Activated CD8-positive, alpha-beta memory T cell treated with anti-CD3 and anti-CD28 coated beads for 48 hours (primary cell): ENCODE data around the gene KCNH1.

Source experiments
- DNase-seq, 3 experiments: peaks; one replicate each; pipeline ENCODE4 v3.0.0-alpha.2; 2020; ENCODE audit warnings: low read depth in 2 of 3, low spot score in 2 of 3

The KCNH1 gene

DNA sequence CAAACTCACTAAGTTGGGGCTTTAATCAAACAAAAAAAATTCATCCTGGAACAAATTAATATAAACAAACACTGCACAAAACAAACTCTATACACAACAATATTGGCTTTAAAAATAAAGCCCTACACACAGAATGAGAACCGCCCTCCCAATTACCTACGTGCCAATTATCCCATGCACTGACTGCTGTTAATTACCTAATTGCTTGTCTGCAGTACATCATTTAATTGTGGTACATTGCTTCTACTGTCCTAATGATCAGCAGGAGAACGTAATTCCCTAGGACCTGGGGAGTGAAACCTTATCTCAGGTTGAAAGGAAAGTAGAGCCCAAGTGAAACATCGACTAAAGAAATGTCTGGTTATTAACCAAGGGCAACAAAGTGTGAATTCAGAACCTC is 364.5 kb downstream of the KCNH1 start:
- no peak for DNase-seq

DNA sequence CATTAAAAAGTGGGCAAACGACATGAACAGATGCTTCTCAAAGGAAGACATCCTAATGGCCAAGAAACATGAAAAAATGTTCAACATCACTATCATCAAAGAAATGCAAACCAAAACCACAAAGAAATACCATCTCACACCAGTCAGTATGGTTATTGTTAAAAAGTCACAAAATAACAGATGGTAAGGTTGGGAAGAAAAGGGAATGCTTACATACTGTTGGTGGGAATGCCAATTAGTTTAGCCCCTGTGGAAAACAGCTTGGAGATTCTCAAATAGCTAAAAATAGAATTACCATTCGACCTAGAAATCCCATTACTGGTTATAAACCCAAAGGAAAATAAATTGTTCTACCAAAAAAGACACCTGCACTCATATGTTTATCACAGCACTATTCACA is 369.4 kb downstream of the KCNH1 start:
- no peak for DNase-seq

DNA sequence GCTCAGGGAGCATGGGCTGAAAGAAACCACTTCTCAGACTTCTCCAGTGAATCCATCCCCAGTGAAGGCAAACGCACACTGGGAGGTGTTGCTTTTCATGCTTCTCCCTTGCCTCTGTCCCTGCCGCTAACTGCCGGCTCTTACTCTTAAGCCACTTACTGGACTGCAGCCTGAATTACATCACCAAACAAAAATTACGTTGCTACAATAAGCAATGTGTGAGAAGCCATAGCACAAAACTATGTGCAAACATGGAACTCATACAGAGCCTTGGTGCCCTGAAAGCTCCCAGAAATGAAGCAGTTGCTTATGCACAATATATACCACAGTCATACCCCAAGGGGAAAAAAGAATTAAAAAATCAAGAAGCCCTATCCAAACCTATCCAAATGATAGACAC is 375.2 kb downstream of the KCNH1 start:
- DNase-seq: no peak

DNA sequence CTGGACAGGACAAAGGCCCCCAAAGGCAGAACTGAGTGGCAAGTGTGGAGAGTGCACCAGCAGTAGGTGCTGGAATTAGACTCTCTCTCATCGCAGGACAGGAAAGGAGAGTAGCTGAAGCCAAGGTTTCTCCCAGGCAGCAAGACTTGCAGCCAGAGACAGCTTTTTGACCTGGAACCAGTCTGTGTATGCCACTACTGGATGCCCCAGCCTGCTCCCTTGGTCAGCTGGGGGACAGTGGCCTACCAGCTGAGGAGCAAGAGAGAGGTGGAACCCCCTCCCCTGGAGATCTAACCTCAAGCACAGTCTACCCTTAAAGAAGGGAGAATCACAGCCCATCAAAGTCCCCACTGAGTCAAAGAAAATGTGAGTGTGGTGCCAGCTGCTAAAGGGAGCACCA is 375.7 kb downstream of the KCNH1 start:
- DNase-seq: no peak

DNA sequence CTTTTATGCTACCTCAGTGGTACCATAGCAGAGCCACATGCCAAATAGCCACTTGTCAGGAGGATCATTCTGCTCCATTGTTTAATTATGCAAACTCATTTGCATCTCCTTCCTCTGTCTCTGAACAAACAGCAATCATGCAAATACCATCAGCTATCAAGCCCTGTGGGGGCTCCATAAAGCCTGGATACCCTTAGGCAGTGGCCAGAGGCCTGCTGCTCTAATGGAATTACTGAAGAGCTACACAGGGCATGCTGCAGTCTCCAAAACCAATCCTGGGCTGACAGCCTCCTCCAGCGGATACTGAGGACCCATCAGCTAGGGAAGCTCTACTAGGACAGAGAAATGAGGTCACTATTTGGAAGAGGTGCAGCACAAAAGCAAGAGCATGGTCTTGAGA is 376.3 kb downstream of the KCNH1 start:
- DNase-seq: no peak

DNA sequence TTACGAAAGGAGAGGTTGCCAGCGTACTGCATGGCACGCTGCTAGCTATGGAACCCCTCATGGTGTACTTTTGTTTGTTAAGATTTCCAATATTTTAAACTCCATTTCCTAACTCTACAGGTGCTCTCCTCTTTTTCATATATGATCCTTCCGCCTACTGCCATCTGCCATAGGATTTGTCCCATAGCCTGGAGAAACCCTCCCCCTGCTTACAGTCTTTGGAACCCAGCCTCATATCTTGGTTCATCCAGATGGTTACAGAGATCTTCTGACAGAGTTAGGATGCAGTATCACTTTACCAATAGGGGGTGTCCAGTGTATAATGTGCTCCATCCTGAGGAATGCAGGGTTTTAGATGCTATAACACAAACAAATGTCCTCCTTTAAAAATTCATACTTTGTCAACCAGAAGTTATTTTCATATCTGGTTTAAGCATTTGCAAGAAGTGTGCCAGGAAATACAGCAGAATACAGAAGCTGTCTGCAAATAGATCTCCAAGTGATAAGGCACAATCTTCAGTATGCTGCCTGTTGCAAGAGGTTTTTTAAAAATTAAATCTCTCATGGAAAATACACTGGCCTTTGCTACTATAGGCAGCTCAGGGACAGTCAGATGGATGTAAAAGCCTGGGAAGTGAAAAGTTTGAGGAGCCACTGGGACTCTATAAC is 377.8 kb downstream of the KCNH1 start:
- DNase-seq: no peak

DNA sequence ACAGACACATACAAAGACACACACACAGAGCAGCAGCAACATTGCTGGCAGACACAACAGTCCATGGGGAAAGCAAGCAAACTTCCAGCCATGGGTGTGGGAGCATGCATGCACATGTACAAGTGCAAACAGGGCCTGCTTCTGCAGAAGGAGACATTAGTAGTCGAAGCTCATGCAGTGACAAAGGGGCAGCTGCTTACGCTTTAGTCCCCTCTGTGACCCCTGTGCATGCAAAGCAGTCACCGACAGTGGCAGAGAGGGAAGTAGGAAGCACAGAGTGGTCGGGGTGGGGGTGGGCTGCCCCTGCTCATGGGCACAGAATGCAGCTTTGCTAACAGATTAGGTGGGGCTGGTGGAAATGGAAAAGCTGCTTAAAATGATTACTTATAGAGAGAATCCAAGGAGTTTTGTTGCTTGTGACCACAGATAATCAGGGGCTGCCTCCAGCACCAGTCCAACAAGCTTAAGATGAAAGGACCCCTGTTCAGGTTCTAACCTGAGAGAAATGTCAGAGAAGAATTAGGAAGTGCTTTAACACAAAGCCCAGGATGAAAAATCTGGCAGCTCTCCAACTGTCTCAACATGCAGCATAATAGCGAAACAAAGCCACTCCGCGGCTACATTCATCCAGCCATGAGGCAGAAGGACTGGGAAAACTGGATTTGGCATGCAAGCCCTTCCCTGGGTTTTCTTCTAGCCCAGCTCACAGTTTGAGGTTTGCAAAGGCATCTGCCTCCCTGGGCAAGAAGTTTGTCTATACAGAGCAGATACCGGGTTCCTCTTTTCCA is 378.9 kb downstream of the KCNH1 start:
- no peak for DNase-seq

DNA sequence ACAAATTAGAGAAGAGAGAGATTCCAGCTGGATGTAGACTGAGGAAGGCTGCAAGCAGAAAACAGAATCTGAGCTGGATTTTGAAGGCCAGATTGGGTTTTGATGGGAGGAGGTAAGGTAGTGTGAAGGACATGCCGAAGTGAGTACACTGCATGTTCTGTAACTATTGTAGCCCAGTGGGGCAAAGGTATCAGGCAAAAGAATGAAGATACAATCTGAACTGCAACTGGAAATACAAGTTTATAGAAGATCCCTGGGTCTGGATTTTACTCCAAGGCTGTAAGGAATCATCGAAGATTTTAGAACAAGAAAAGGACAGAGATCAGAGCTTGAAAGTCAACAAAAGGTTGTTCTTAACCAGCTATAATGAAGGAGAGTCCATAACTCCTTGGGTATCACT is 382.0 kb downstream of the KCNH1 start:
- no peak for DNase-seq

DNA sequence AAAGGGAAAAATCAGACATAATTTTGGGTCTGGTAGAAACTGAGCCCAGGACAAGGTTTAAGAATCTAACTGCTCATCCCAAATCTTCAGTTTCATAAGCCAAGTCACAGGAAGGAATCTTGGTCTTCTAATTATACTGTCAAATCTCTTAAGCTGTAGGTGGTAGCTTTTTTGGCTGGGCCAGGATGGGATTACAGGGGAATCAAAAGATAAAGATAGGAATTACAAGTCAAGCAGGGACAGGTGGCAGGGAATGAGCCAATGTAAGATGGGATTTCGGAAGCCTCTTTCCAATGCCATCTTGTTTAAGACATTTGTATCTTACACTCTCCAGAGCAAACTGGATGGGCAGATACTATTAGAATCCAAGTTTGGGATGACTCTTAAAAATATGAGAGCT is 383.5 kb downstream of the KCNH1 start:
- DNase-seq: no peak

DNA sequence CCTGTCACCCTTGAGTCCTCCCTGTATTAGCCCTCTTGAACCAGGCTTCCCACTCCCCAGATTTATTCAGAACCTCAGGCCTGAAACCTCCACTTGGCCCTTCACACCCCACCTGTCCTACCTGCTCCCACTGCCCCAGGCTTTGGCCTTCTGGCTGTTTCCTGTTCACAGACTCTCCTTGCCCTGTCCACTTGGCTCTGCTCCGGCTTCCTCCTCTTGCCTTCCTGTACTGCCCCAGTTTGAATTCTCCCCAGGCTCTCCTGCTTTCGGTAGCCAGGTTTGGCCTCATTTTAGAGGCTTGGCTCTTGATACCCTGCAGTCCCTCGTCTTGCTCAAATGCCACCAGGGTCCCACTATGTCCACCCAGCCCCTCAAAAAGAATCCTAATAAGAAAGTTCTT is 385.2 kb downstream of the KCNH1 start:
- DNase-seq: no peak

DNA sequence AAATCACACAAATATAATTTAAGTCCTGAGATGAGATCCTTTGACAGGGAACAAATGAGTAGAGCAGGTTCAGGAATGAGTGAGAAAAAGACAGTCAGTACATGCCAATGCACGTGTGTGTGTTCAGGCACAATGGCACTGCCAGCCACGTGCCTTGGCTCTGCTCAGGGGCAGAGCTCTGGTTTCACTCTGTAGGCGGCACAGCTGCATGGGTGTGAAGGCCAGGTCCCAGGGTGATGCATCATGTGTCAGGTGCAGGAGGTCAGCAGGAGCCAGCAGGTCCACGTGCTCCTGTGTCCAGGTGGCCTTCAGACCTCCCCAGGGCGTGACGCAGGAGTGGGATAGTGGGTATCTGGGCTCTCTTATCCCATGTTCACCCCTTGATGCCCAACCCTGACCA is 386.1 kb downstream of the KCNH1 start:
- DNase-seq: no peak

DNA sequence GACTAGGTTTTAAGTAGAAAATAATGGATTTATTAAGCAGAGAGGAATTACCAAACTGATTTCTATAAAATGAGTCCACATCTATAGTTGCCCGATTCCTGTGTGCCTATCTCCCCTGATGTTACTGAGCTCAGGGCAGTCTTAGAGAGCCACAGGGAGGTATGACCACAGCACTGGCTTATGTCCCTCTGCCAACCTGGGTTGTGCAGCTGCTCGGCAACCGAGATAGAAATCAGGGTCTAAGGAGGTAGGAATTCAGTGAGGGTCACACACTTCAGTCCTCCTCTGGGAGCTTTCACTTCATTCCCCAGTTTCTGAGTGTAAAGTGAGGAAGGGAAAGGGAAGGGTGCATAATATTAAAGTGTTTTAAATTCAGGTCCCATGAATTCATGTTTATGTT is 386.8 kb downstream of the KCNH1 start:
- DNase-seq: no peak

DNA sequence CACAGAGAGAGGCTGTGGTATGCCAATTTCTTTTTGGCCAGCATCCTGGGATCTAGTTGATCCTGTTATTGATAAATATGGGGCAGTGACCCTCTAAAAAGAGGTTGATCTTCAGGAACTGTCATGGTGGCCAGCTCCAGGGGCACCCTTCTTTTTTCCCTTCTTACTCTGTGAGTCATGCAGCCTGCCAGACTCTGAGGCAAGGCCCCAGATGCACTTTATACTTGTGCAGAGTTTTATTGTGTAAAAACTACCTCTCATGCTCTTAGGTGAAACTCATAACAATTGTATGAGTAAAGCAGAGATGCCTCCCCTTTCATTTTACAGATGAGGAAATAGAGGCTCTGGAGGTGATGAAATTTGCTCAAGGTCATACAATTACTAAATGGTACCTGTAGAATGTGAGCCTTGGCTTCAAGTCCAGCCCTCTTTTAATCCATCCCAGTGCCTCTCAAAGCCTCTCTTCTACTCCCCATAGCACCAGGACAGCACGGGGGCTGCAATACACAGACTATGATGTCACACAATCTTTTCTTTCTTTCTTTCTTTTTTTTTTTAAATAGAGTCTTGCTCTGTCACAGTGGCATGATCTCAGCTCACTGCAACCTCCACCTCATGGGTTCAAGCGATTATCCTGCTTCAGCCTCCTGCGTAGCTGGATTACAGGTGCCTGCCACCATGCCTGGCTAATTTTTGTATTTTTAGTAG is 387.8 kb downstream of the KCNH1 start:
- DNase-seq: no peak

DNA sequence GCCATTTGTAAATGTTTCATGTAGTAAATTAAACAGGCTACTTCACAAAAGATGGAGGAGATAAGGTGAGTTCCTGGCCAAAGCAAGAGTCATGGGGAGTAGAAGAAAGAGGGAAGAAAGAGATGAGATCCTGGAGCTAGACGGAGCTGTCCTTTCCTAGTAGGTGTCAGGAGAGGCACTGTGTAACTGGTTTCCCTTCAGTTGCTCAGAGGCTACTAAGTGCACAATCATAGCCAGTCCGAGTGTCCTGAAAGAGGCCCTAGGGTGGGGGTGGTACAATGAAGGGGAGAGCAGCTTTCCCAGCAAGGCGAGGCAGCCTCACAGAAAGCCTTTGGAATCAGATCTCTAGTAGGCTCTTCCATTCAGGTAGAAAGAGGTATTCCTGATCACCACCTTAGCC is 390.9 kb downstream of the KCNH1 start:
- DNase-seq: no peak

DNA sequence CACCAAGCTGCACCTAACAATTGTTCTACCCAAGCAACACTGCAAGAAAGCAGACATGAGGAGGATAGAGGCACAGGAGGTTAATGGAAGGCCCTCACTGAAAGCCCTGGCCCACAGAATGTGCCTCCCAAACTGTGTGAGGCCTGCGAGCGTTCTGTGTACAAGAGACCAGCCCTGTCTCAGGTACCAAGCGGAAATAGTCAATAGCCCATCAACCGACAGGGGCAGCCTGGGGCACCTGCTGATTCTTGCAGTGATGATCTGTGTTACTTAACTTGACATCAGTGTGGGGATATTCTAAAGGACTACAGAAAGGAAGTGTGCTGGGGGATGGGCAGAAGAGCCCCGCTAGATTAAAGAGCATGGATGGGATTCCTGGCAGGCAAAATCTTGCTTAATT is 392.4 kb downstream of the KCNH1 start:
- no peak for DNase-seq

DNA sequence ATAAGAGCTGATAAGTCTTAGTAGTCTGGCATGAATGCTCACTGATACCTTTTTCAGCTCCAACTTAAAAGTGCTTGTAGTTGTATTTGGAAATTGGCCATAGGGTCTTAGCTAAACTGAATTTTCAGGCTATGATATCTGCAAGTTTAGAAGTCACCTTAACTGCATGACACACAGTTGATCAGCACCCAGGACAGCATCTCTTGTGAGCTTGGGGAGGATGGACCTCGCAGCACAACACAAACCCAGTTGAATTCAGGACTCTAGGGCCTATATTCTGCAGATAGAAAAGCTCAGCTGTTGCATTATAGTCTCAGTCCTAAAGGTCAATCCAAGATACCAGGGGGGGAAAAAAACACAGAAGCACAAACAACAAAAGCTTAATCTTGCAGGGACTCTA is 394.3 kb downstream of the KCNH1 start:
- no peak for DNase-seq

DNA sequence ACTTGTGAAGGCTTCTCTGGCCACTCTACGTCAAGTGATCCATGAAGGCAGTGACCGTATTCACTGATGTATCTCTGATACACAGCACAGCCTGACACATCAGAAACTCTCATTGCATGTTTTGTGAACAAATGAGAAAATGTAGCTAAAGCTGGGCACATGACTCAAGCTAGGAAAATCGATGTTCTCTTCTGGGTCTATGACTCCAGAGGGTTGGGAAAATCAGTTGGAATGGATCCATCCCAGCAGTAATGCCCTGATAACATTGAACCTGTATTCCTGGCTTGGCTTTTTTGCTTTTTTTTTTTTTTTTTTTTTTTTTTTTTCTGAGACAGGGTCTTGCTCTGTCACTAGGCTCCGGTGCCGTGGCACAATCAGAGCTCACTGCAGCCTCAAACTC is 395.7 kb downstream of the KCNH1 start:
- no peak for DNase-seq

DNA sequence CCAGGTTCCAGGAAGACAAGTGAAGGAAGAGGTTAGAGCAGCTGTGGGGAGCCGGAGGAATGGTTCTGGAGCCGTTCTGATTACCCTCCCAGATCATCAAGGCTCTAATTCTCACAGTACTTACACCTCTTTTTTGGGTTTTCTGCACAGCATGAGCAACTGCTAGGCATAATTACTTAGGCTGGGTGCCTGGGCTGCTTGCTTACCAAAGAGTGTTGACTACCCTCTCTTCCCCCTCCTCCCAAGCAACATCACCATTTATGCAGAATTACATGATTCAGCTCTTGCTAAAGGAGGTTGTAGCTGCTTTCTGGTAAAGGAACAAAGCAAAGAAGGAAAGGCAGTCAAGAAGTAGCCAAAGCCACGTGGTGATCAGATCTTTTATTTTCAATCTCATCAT is 397.2 kb downstream of the KCNH1 start:
- no peak for DNase-seq

DNA sequence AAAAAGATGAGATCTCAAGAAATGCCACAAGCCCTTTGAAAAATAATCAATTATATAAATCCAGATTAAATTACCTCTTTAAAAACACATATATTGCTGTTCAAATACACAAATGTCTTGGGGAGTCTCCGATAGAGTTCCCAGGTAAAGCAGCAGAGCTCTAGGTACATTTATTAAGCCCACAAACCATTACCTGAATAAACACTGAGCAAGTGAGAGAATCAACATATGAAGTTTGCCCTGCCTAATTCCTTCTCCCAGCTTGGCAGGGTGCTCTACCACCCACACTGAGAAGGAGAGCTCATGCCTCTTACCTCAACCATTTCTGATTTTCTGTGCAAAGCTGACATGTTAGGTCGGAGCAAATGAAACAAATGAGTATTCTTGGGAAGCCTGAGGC is 402.4 kb downstream of the KCNH1 start:
- no peak for DNase-seq

DNA sequence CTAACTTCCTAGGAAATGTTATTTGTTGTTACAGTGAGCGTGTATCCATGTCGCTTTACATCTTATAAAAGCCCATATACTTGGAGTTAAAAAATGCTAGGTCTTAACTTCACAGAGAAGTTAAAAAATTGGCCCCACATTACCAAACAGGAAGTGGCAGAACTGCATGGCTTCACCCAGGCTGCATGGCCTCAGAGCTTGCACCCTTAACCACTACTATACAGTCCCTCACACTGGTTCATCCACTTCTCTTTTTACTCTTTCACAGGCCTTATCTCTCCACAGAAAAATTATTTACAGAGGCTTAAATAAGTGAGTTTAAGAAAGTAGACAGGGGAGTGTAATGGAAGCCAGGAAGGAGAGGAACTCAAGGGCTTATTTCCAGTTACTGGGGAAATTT is 402.8 kb downstream of the KCNH1 start:
- DNase-seq: no peak

DNA sequence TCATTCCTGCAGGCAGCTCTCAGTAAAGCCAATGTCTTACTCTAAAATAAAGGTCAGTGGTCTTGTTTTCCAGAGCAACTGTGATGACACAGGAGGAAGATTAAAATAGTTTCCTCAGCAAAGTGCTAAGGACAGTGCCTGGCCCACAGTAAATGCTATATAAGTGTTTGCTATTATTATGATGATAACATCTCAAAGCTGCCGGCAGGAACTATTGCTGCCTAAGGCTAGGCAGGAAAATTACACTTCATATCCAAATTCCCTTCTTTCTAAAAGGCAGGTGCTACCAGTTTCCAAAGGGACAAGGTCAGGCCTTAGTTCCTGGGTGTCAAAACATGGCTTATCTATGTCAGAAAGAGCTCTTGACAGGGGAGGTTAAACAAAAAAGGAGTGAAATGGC is 403.9 kb downstream of the KCNH1 start:
- no peak for DNase-seq

DNA sequence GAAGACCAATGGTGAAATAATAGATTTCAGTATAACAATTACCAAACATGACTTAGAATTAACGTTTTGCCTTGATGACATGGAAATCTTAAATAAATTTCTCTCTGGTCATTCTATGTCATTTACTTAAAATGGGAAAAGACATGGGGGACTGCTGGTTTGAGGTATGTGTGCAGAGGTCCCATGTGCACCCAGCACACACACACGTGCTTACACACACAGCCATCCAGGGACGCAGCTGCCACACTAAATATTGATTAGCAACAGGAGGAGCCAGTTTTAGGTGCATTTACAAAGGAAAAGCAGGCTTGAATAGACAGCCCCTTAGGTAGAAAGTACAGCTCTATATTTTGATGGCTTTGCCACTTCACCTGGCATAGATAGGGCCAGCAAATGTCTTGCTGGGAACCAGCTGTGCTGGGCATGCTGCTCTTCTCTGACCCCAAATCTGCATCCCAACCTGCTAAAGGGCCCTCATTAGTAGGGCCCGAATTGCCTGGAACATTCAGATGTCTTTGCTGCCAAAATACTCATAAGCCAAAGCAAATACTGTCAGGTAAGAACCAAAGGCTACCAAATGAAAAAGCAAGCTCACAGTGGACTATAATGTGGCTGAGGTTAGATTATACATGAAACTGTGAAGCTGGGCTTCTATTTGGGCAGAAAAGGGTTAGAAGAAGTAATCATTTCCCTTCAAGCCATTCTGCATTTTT is 405.4 kb downstream of the KCNH1 start:
- DNase-seq: no peak
